Stimulated activated CD4-positive, alpha-beta T cell treated with anti-CD3 and anti-CD28 coated beads, Interleukin-2, amount 100 ng/mL, for 4 hours (primary cell): ENCODE measurements around the gene NCKAP1.

Experiments
- DNase-seq: peaks from one replicate; pipeline ENCODE4 v3.0.0-alpha.2; 2020; ENCODE audit warnings: low read depth

Gene NCKAP1

DNA sequence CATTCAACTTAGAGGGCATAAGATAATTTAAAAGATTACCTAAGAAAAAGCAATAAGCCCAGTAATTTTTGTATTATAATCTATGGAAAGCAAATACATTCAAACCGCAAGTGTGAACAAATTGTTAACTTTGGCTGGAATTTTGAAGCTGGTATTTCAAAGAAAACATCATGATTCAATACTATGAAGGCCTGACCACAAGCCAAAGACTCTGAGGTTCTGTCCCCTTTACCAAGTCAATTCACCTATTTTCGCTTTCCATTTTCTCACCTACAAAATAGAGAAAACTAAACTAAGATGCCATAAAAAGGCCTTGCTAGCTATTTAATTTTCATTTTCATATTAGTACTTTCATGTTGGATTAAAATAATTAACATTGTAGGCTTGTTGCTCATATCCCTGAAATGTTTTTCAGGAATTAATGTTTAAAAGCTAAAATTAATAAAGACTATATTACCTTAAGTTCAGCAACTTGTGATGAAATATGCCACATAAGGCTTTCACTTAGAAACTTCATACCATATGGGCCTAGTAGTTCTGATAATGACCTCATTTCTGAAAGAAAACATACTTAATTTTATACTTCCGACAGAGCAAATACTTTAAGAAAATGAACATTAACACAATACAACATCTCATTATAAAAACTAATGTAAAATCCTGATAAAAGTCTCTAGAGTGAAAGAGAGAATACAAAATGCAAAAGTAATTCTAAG, 86.2 kb downstream of the NCKAP1 start:
- DNase-seq = no peak

DNA sequence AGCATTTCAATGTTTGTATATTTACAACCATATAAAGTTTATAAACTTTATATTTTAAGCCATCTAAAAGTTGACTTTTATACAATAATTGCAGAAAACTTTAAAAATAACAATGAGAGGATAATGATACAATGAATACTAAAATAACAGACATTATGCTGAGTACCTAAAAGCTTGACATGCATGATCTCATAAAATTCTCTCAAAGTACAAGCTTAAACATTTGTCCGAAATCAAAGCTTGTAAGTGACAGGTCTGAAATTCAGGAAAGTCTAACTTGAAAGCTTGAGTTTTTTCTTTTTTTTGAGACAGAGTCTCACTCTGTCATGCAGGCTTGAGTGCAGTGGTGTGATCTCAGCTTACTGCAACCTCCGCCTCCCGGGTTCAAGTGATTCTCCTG, 87.7 kb downstream of the NCKAP1 start:
- DNase-seq = no peak

DNA sequence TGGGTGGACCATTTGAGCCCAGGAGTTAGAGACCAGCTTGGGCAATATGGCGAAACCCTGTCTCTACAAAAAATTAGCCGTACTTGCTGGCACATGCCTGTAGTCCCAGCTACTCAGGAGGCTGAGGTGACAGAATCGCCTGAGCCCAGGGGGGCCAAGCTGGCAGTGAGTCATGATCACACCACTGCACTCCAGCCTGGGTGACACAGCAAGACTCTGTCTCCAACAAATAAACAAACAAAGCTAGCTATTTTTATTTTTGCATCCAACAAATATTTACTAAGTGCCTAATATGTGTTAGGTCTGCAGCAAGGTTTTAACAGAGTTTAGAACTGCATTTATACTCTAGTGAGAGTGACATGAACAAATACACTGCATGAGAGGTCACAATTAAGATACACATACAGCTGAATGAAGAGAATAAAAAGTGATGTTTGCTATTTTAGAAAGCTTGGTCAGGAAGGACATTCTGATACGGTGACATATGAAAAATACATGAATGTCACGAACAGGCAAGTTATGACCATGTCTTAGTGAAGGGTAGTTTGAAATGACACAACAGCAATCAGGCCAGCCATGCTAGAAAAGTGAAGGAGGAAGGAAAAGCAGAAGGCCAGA, 88.6 kb downstream of the NCKAP1 start:
- DNase-seq = no peak

DNA sequence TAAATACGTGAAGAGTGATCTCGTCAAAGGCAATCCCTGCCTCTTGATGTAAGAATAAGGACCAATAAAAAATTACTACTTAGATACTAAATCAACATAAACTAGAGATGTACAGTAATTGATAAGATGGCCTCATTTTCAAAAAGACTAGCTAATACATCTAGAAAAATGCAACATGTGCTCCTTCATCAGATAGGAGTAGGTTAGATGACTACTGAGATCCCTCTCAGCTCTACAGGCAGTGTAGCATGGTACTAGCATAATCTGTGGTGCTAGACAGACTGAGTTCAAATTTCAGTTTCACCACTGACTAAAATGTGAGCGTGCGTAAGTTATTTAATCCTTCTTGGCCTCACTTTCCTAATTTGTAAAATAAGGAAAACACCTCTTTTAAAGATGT, 89.2 kb downstream of the NCKAP1 start:
- no peak for DNase-seq

DNA sequence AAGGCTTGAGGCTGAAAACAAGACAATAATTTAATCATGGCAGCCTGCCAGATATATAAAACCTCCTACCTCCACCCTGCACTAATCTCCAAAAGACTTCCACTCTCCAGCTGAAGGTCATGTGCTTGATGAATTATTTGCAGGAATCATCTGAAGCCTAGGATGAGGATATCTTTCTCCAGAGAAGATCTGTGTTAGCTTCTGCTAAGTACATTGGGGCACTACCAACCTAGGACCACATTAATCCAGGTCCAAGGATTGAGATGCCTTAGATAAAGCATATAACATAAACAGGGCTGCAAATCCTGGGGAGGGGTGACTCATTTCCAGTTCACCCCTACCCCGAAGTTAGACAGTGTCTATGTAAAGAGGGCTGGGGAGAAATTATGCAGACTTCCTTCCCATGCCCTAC, 91.3 kb downstream of the NCKAP1 start:
- no peak for DNase-seq

DNA sequence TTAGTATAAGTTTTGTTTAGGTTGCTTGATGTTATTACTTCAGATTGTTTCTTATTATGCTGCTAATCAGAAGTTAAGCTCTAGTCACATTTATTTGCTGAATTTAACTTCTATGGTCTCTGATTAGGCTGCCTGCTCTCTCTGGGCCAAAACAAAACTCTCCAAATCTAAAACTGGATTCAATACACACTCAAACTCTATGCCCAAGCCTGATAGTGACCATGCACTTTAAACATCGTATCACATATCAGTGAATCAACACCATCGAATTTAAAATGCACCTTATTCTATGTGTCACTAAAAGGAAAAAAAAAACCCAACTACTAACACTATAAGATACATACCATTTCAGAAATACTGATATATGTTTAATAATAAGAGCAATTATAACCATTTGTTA, 94.9 kb downstream of the NCKAP1 start:
- DNase-seq = no peak

DNA sequence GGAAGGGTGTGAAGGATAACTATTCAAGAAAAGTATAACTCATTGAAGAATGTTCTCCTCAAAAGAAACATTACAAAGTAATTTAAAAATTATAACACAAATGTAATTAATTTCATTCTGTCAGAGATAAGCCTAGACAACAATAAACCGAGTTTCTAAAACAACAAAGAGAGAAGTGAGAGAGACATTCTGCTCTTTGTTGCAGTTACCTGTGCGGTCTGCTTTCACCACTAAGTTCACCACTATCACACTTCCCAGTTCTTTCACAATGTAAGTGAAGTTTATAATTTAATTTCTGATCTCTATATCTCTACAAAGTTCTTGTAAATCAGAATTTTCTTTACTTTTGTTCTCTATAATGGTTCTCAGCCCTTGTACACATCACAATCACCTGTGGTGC, 95.5 kb downstream of the NCKAP1 start:
- DNase-seq = no peak

DNA sequence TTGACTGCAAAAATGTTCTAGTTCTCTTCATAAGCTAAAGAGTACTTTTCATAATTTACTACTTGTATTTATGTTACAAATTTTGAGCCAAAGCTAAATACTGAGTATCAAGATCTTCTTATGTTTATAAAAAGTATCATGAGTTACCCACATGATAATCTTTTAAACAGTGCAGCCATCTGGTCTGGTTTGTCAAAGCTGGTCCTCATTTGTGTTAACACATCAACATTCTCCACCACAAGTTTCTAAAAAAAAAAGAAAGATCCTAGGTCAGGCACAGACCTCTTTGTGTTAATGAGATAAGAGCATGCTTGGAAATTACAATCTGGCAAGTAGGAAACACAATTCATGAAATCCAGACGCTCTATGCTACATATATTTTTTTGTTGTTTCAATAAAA, 96.3 kb downstream of the NCKAP1 start:
- no peak for DNase-seq

DNA sequence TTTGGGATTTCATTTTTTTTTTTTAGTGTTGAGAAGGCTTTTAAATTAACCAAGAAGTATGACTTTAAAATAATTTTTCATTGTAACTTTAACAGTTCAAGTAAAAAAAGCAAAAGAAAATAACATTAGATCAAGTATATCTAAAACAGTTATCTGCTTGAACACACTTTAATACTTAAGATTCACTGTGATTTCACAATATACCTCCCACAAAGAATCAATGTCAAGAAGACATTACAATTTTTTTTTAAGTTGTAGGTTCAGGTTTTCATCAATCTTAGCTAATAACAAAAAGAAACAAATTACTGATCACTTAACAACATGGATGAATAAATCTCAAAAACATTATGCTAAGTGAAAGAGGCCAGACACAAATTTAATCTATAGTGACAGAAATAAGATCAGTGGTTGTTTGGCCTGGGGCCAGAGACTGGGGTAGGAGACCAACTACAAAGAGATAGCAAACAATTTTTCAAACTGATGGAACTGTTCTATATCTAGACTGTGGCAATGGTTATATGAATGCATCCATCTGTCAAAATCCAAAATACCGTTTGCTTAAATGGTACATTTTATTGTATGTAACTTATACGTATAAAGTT, 97.0 kb downstream of the NCKAP1 start:
- DNase-seq = no peak

DNA sequence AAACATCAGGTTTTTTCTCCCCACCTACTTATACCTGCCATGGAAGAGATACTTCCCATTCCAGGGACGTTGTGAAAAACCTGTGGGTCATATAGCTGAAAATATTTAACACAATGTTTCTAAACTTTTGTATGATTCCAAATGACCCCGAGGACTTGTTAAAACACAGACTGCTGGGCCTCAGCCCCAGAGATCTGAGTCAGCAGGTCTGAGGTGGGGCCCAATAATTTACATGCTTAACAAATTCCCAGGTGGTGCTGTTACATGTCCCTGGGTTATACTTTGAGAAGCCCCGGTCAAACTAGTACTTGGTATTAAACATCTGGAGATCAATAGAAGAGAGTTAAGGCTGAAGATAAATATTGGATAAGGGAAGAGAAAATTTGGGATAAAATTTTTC, 100.4 kb downstream of the NCKAP1 start:
- no peak for DNase-seq

DNA sequence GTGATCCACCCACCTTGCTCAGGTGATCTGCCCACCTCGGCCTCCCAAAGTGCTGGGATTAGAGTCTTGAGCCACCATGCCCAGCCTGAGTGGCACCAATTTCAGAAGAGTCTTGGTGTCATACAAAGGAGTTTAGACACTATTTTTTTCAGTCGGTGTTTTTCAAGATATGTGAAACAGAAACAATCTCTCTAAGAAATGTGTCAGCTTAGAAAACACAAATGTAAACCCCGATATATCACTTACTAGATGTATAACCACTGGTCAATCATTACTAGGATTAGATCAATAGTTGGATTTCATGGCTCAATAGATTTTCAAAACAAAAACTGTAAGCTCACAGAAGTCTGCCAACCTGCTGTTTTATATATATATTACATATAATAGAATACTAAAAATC, 104.6 kb downstream of the NCKAP1 start:
- no peak for DNase-seq

DNA sequence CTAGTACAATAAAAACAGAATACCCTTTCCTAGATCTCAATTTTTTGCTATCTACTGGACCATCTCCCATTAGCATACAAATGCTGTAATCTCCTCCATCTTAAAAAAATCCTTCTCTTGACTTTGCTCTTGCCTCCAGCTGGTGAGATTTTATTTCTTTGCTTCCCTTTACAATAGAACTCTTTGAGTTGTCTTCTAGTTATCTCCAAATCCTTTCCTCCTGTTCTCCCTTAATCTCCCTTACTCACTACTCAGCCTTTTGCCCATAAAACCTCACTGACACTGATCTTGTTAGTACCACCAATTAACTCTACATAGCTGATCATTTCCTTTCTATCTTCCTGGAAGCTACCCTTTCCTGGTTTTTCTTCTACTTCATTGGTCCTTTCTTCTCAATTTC, 108.3 kb downstream of the NCKAP1 start:
- DNase-seq = no peak

DNA sequence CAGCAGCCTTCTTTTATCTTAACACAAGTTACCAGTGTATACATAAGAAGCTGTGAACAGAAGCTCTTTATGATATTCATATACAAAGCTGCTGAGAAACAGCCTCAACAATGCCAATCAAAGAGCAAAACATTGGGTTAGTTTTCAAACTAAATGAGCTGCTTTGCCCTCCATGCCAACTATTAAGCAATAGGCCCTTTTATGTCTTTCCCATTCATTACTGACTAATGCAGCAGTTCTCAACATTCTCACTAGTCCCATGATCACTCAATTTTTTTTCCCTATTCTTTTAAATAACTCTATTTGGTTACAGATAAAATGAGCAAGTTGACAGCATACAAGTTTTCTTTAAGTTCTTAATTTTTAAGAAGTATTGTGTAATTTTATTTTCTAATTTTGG, 114.0 kb downstream of the NCKAP1 start:
- DNase-seq = no peak

DNA sequence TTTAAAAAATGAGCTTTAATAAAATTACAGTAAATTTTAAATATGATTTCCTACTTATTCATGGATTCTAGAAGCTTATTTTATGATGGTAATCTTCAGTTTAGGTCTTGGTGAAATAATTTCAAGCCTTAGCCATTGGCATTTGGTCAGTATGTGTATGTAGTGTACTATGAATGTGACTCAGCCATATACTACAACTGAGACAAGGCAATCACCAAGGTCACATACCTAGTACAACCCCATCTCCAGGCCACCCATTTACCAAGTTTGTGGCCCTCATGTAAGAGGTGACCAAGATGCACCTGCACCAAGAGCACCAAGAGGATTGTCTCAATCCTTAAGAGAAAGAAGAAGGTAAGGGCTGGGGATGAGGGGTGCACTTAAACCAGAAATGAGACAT, 117.0 kb downstream of the NCKAP1 start:
- DNase-seq = no peak

DNA sequence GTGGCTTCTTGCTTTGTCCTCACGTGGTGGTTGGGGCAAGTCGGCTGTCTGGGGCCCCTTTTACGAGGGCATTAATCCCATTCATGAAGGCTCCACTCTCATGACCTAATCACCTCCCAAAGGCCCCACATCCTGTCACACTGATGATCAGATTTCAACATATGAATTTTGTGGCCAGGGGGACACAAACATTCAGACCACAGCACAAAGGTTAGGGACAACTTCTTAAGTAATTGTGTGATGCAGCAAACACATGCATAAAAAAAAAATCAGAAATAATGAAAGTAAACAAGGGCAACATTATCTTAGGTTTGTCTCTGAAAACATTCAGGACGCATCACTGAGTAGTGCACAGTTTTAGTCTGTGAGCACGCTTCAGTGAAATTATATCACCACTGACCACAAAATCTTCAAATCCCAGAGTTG, 117.6 kb downstream of the NCKAP1 start:
- DNase-seq = no peak

DNA sequence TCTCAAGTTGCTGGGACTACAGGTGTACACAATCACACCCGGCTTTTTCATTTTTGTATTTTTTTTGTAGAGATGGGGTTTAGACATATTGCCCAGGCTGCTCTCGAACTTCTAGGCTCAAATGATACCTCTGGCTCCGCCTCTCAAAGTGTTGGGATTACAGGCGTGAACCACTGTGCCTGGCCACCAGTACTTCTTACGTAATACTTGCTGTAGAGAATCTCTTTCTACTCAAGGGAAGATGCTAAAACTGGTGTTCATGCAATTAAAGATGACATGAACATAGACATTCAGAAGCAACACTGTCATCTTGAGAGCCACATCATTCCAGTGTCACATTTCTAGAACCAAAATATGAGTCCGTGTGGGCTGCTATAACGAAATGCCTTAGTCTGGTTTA, 118.2 kb downstream of the NCKAP1 start:
- no peak for DNase-seq

DNA sequence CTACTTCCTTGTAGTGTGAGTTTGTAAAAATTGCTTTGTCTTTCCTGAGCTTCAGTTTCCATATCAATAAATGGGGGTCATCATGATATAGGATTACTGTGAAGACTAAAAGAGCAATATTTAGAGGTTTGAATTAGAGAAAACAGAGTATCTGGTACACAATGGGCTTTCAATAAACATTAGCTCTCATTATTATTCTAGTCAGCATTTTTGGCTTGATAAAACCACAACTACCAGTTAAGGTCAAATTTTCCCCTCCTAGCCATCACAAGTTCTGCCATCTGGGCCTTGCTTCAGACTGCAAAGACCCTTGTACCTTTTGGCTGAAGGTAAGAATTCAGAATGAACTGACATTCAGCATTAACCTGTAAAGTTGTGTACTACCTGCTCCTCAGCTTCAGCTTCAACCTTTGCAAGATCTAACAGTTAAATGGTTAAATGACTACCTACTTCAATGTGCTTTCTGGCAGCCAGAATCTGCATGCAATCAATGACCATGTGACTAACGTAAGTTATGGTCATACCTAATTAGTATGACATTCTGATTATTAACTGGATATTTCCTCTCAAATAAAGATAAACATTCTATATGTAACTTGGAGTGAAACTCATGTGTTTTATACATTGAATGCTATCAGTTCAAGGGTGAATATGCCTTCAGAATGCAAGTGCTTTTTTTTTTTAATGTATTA, 119.2 kb downstream of the NCKAP1 start:
- no peak for DNase-seq

DNA sequence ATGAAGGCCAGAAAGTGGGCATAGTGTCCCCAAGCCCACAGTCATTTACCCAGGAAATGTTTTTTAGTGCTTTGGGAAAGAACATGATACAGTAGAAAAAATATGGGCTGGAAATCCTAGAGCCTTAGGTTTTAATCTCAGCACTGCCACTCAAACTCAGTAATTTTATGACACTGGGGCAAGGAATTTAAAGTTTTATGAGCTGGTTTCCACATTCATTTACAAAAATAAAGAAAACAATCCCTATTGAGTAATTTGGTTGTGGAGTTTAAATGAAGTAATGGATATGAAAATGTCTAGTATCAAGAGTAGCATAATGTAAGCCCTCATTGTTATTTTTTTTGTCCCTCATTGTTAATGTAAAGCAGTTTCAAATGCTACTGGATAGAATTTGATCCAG, 120.3 kb downstream of the NCKAP1 start:
- DNase-seq = no peak

DNA sequence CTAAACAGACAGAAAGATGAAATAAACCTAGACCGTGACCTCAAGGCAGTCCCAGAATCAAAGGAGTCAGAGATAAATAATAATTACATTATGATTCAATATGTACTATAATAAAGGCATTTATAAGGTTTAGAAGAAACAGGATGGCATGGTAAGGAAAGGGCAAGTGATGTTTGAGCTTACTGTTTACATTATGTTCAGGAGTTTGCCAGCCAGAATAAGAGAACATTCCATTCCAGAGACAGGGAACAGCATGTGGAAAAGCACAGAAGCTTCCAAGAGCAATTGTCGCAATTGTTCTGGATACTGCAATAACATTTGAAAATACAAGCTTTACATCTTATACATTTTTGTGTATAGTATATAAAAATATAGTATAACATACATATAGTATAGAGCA, 121.8 kb downstream of the NCKAP1 start:
- DNase-seq = no peak

DNA sequence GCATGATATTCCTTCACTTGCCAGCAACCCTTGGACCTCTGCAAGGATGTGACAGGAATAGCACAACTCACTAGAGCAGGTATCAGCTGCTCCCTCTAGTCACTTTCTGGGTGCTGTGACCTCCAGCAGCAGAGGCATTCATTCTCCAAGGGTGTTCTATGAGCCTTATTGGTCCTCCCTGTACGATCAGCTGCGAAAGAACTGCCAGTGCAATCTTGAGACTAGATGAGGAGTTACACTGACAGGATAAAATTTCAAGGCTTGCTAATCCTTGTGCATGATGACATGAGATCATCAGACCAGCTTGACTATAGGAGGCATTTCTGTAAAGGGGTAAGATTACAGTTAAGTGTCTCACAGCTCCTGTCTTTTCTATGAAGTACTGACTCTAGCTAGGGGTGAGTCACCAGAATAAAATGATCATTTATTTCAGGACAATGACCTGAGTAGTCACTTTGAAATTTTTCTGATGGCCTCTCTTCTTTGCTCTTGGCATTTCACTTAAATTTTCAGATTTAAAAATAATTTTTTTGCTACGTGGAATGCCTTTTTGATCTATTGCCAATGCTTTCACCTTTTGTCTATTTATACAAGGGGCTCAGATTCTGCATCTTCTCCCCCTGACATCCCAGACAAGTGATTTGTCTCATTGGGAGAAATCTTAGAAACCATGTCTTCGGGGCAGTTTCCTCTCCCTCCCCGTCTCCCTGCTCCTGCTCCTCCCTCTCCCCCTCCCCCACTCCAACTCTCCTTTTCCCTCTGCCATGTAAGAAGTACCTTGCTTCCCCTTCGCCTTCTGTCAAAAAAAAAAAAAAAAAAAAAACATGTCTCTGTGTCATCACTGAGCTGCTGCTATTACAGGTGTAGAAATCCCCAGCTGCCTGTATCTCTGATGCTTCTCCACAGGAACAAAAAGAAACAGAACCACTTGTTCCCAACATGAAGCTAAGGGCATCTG, 122.6 kb downstream of the NCKAP1 start:
- DNase-seq = no peak

DNA sequence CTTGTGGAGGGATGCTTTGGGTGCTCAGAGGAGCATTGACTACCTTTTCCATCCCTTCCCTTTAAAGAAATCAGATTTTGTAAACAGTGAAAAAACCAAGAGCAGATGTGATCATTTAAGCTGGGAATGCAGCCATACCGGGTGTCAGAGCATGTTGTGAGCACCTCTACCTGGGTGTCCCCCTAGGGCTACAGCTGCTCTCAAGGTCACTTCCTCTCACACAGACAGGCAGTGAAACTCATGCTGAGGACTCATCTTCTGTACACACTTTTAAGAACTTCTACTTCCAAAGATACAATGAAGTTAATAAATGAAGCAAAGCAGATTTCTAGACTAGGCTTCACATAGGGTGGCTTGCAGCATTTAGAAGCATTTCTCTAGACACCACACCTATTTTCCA, 123.4 kb downstream of the NCKAP1 start:
- DNase-seq = no peak

DNA sequence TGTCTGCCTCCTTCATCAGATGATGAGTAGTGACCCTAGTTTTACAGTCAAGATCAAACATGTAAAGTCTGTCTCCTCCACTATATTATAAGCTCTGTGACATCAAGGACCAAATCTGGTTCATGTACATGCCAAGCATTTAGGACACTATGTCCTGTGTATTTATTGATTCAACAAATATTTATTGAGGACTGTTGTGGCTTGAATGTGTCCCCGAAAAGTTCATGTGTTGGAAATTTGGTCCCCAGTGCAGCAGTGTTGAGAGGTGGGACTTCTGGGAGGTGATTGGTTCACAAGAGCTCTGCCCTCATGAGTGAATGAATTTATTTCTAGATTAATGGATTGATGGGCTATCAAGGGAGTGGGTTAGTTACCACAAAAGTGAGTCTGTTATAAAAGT, 125.2 kb downstream of the NCKAP1 start:
- no peak for DNase-seq
